ENCODE results near the gene SLC34A1. TPM values are rescaled to one million over a fixed set of nuclear protein-coding genes. Genes with fewer than 3 reads are reported as not detected.

SLC34A1 gene
- total and polyA plus RNA-seq, 2 experiments from 2014 or later: not detected

DNA sequence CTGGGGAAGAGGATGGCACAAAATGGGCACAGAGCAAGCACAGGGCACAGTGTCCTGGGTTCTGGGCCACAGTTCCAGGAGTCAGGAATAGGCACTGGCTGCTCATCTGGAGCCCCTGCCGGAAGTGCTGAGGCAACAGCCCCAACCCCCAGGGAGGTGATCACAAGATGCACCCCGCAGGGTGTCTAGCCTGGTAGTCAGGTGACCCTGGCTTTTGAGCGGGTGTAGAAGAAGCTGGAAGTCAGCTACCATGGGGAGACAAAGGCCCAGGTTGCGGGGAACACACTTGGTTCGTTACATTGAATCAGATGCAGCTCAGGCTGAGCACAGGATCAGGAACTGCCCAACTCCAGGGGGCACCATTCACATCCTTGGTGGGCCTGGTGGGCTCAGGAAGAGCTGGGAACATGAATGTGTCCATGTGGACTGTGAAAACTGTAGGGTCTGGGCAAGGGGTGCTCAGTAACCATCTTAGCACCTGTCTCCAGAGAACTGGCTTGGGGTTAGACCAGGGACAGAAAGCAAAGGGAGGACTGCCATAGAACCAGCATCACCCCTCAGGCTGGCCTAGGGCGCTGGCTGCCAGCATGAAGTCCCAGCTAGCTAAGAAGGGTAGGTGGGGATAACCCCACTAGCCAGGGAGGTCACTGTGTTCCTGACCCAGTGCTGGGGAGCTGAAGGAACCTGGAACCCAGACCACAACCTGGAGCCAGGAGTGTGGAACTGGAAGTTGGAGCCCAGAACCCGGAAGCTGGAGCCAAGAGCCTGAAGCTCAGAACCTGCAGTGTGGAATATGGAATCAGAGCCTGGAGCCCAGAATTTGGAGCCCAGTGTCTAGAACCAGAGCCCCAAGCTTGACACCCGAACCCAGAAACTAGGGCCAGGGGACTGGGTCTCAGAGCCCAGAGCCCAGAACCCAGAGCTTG lies 6.1 kb upstream of the SLC34A1 start:
- Histone ChIP-seq H3K27ac (ENCODE audit: low read depth) (no peak overlapping the region), H3K4me1 (ENCODE audit: insufficient read depth) (peaks cover 12% of the 10 kb centered on the region; the same call in 1 of the 2 replicates), H3K4me2 (no peak overlapping the region), H3K79me2 (replicated peaks; ENCODE audit: insufficient read depth) (no peaks in the 10 kb centered on the region), H4K20me1 (replicated peaks; ENCODE audit: insufficient read depth) (no peaks in the 10 kb centered on the region), H3K36me3 (ENCODE audit: insufficient read depth) (no peaks in the 10 kb centered on the region), H3F3A (replicated peaks; ENCODE audit: low read depth) (0 out of 2 replicates have a peak, but pooled peaks cover 2% of the 10 kb centered on the region), H3K9me2 (ENCODE audit: insufficient read depth) (no peaks in the 10 kb centered on the region), H3K4me3 (no peak overlapping the region), H3K27me3 (ENCODE audit: insufficient read depth) (no peaks in the 10 kb centered on the region), H2AFZ (no peak overlapping the region)
- Mint-ChIP-seq H3K36me3 (ENCODE audit: low read depth) (no peaks in the 10 kb centered on the region), H3K27ac (no peak overlapping the region), H3K4me3 (no peak overlapping the region), H3K9me3 (no peaks in the 10 kb centered on the region), H3K4me1 (peaks cover 20% of the 10 kb centered on the region), H3K27me3 (ENCODE audit: insufficient read depth, low read depth, poor library complexity) (peaks cover 29% of the 10 kb centered on the region)
- DNase-seq (ENCODE audit: low spot score): no peak
- no peak for ATAC-seq
- TF ChIP-seq ZNF331 (CRISPR knock-in tag; IDR thresholded peaks at IDR 0.05; ENCODE audit: low read depth): no peak
- TF ChIP-seq, protein P1, sequence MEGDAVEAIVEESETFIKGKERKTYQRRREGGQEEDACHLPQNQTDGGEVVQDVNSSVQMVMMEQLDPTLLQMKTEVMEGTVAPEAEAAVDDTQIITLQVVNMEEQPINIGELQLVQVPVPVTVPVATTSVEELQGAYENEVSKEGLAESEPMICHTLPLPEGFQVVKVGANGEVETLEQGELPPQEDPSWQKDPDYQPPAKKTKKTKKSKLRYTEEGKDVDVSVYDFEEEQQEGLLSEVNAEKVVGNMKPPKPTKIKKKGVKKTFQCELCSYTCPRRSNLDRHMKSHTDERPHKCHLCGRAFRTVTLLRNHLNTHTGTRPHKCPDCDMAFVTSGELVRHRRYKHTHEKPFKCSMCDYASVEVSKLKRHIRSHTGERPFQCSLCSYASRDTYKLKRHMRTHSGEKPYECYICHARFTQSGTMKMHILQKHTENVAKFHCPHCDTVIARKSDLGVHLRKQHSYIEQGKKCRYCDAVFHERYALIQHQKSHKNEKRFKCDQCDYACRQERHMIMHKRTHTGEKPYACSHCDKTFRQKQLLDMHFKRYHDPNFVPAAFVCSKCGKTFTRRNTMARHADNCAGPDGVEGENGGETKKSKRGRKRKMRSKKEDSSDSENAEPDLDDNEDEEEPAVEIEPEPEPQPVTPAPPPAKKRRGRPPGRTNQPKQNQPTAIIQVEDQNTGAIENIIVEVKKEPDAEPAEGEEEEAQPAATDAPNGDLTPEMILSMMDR (conservative IDR thresholded peaks at IDR 0.05; ENCODE audit: low read depth in 2 of 2): peak; percentile 12 to 38; a peak in 2 of 4 replicates

DNA sequence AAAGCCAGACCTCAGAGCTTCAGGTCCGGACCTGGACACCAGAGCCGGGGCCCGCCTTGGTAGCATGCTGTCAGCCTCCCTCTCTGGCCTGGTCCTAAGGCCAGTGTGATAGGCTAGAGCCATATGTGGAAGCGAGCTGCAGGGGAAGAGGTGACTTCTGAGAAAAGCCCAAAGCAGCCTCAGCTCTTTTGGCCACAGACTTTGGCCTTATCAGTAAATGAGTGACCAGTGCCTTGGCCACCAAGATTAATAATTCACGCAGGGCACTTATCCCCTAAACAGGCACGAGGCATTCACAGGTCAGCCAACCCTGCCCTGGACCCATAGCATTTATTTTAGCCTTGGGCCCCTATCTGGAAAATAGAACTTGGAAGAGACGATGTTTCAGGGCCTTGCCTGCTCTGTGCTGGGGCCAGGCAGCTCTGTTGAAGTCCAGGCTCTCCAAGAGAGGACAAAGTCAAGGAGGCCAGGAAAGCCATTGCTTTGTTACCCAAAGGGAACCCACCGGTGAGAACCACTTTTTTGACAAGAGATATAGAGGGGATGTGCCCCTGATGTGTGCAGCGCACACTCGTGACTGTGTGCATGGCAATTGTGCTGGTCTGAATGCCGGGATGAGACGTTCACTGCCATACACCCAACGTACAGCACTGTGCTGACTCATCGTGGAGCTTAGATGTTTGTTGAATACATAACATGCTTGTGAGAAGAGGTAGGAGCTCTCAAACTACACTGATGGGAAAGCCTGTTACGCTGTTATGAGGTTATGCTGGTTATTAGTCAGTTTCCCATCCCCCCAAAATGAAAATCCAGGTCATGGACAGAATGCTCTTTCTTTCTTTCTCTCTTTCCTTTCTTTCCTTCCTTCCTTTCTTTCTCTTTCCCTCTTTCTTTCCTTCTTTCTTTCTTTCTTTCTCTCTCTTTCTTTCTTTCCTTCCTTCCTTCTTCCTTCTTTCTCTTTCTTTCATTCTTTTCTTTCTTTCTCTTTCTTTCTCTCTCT lies 5.0 kb upstream of the SLC34A1 start:
- no peak for ATAC-seq
- no peaks in the 10 kb centered on the region for H3K79me2 ChIP-seq (replicated peaks; ENCODE audit: insufficient read depth)
- Mint-ChIP-seq H3K36me3 (ENCODE audit: low read depth) (no peaks in the 10 kb centered on the region), H3K4me3 (no peak overlapping the region), H3K9me3 (no peaks in the 10 kb centered on the region), H3K27ac (0 out of 2 replicates have a peak overlapping the region, but pooled peaks have one; percentile 14), H3K4me1 (peaks cover 13% of the 10 kb centered on the region), H3K27me3 (ENCODE audit: insufficient read depth, low read depth, poor library complexity) (peaks cover 24% of the 10 kb centered on the region)
- no peak overlapping the region for H3K27ac ChIP-seq (ENCODE audit: low read depth)
- no peak for DNase-seq (ENCODE audit: low spot score)
- no peaks in the 10 kb centered on the region for H3F3A ChIP-seq (replicated peaks; ENCODE audit: low read depth)
- H3K9me2 ChIP-seq (ENCODE audit: insufficient read depth): no peaks in the 10 kb centered on the region
- TF ChIP-seq, protein P1 (conservative IDR thresholded peaks at IDR 0.05; ENCODE audit: low read depth in 2 of 2): no peak
- no peak for TF ChIP-seq NANOG (IDR thresholded peaks at IDR 0.05; ENCODE audit: borderline replicate concordance)
- TF ChIP-seq, protein P2, sequence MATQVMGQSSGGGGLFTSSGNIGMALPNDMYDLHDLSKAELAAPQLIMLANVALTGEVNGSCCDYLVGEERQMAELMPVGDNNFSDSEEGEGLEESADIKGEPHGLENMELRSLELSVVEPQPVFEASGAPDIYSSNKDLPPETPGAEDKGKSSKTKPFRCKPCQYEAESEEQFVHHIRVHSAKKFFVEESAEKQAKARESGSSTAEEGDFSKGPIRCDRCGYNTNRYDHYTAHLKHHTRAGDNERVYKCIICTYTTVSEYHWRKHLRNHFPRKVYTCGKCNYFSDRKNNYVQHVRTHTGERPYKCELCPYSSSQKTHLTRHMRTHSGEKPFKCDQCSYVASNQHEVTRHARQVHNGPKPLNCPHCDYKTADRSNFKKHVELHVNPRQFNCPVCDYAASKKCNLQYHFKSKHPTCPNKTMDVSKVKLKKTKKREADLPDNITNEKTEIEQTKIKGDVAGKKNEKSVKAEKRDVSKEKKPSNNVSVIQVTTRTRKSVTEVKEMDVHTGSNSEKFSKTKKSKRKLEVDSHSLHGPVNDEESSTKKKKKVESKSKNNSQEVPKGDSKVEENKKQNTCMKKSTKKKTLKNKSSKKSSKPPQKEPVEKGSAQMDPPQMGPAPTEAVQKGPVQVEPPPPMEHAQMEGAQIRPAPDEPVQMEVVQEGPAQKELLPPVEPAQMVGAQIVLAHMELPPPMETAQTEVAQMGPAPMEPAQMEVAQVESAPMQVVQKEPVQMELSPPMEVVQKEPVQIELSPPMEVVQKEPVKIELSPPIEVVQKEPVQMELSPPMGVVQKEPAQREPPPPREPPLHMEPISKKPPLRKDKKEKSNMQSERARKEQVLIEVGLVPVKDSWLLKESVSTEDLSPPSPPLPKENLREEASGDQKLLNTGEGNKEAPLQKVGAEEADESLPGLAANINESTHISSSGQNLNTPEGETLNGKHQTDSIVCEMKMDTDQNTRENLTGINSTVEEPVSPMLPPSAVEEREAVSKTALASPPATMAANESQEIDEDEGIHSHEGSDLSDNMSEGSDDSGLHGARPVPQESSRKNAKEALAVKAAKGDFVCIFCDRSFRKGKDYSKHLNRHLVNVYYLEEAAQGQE (IDR thresholded peaks at IDR 0.05; ENCODE audit: unreplicated experiment): no peak
- TF ChIP-seq EZH2phosphoT487 (IDR thresholded peaks at IDR 0.05; ENCODE audit: unreplicated experiment): no peak
- no peak overlapping the region for H2AFZ ChIP-seq
- no peaks in the 10 kb centered on the region for H3K27me3 ChIP-seq (ENCODE audit: insufficient read depth)
- 0 out of 2 replicates have a peak, but pooled peaks cover 2% of the 10 kb centered on the region for H3K4me1 ChIP-seq (ENCODE audit: insufficient read depth)
- H3K4me2 ChIP-seq: no peak overlapping the region
- no peaks in the 10 kb centered on the region for H3K36me3 ChIP-seq (ENCODE audit: insufficient read depth)
- H4K20me1 ChIP-seq (replicated peaks; ENCODE audit: insufficient read depth): no peaks in the 10 kb centered on the region
- H3K4me3 ChIP-seq: no peak overlapping the region

Data from GM23338 (cell line).